Medulla oblongata (tissue), 1 donor: ENCODE measurements around the gene TPR.

Experiments used
- DNase-seq: peaks from one replicate; pipeline ENCODE4 v3.0.0-alpha.2; 2015; ENCODE audit errors: extremely low spot score

TPR gene

DNA sequence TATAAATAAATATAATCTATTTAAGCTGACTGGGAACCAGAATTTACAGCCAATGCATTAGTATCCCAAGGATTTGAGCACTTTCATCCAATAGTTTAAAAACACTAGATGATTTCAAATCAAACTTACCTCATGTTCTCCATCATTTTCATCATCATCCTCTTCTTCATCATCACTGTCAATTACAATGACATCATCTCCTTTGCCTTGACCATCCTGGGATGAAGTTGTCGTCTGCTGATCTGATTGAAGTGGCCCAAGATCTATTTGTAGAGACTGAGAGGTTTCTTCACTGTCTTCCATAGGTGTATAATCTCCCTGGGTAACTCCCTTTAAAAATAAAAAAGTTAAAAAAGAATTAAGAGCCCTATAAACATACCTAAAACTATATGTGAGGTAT, 47.7 kb downstream of the TPR start:
- no peak for DNase-seq

DNA sequence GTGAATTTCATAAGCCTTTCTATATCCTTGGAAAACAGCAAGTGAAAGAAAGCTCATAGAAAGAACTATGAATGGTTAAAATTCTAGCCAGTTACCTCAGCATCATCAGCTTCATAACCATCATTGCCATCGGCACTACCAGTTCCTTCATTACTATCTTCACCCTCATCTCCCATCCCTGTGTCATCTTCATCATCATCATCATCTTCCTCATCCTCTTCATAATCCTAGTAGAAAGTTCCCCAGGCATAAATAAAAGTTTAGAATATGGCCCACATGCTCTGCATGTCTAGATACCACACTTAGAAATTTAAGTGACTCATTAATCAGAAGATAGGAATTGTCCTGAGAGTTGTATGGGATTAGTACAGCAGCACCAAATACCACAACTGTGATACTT, 49.0 kb downstream of the TPR start:
- DNase-seq: no peak

DNA sequence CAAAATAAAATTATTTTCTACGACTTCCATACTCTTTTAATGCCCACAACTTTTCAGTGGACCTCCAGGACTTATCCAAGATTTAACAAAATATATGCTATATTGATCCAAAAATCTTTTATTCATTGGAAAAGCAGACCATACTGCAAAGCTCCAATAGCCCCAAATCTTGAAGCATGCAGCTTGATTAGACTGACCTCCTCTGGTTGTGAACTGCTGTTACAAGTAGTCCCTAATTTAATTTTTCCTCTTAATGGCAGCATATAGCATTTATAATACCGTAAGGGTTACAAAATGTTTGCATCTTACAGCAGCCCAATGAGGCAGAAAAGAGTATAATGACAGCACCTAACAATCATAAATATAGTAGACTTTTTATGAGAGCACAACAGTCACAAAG, 49.8 kb downstream of the TPR start:
- no peak for DNase-seq

DNA sequence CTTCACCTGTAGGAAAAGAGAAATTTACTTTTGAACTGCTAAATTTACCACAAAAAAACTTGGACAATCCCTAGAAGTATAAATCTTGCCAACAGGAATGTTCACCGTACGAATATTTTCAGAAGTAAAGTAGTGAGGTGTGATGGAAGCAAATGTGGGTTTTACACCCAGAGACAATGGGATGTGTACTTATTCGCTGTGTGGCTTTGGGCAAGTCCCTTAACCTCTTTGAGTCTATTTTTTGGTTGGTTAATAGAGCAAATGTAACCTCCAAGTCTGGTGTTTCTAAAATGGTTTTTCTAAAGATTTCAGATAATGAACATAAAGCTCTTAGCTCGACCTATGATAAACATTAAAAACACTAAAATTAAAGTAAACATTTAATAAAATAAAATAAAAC, 51.2 kb downstream of the TPR start:
- DNase-seq: no peak

DNA sequence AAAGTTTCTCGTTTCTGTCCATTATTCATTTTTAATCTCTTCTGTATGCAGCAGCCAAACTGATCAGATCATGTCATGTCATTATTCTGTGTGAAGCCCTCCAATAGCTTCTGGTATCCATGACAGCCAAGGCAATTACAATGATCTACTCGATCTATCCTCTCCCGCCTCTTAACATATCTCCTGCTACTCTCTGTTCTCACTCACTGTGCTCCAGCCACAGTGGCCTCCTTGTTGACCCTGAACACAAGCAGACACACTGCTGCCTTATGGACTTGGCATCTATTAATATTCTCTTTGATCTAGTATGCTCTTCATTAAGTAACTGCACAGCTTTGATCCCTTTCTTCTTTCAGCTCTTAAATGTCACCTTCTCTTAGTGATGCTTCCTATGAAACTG, 59.5 kb downstream of the TPR start:
- no peak for DNase-seq

DNA sequence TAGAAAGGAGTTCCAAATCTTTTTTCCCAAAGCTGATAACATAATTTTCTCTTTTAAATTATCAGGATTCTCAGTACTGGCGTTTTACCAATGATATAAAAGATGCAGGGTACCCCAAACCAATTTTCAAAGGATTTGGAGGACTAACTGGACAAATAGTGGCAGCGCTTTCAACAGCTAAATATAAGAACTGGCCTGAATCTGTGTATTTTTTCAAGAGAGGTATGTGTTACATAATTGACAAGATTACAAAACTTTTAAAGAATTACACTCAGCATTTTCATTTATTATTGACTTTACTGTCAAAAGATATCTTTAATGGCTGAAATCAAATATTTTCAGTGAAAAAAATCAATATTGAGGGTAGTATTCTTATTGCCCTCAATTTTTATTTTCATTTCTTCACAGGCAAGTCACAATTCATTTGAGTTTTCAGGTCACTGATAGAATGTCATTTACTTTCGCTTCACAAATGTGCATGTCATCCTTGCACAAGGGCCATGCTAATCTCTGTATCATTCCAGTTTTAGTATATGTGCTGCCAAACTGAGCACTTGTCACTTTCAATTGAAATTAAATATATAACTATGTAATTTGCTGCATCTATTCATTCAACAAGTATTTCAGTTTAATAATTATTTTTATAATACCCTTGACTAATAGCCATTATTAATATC, 63.5 kb downstream of the TPR start:
- DNase-seq: no peak

DNA sequence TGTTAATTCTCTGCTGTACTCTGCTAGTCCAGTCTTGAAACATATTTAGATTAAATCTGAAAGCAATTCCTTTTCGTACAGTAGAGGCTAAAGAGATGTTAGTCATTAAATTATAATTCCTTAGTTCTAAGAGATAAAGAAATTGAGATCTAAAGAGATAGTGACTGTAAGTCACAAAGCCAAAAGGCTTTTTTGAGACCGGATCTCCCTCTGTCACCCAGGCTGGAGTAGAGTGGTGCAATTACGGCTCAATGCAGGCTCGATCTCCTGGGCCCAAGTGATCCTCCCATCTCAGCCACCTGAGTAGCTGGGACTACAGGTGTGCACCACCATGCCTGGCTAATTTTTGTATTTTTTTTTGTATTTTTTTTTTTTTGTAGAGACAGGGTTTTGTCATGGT, 64.7 kb downstream of the TPR start:
- DNase-seq: no peak

DNA sequence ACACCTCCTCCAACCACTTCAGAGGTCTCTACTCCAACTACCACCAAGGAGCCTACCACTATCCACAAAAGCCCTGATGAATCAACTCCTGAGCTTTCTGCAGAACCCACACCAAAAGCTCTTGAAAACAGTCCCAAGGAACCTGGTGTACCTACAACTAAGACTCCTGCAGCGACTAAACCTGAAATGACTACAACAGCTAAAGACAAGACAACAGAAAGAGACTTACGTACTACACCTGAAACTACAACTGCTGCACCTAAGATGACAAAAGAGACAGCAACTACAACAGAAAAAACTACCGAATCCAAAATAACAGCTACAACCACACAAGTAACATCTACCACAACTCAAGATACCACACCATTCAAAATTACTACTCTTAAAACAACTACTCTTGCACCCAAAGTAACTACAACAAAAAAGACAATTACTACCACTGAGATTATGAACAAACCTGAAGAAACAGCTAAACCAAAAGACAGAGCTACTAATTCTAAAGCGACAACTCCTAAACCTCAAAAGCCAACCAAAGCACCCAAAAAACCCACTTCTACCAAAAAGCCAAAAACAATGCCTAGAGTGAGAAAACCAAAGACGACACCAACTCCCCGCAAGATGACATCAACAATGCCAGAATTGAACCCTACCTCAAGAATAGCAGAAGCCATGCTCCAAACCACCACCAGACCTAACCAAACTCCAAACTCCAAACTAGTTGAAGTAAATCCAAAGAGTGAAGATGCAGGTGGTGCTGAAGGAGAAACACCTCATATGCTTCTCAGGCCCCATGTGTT, 66.6 kb downstream of the TPR start:
- no peak for DNase-seq

DNA sequence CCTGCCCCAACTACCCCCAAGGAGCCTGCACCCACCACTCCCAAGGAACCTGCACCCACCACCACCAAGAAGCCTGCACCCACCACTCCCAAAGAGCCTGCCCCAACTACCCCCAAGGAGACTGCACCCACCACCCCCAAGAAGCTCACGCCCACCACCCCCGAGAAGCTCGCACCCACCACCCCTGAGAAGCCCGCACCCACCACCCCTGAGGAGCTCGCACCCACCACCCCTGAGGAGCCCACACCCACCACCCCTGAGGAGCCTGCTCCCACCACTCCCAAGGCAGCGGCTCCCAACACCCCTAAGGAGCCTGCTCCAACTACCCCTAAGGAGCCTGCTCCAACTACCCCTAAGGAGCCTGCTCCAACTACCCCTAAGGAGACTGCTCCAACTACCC, 67.6 kb downstream of the TPR start:
- DNase-seq: no peak

DNA sequence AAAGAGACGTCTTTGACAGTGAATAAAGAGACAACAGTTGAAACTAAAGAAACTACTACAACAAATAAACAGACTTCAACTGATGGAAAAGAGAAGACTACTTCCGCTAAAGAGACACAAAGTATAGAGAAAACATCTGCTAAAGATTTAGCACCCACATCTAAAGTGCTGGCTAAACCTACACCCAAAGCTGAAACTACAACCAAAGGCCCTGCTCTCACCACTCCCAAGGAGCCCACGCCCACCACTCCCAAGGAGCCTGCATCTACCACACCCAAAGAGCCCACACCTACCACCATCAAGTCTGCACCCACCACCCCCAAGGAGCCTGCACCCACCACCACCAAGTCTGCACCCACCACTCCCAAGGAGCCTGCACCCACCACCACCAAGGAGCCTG, 68.5 kb downstream of the TPR start:
- DNase-seq: no peak

DNA sequence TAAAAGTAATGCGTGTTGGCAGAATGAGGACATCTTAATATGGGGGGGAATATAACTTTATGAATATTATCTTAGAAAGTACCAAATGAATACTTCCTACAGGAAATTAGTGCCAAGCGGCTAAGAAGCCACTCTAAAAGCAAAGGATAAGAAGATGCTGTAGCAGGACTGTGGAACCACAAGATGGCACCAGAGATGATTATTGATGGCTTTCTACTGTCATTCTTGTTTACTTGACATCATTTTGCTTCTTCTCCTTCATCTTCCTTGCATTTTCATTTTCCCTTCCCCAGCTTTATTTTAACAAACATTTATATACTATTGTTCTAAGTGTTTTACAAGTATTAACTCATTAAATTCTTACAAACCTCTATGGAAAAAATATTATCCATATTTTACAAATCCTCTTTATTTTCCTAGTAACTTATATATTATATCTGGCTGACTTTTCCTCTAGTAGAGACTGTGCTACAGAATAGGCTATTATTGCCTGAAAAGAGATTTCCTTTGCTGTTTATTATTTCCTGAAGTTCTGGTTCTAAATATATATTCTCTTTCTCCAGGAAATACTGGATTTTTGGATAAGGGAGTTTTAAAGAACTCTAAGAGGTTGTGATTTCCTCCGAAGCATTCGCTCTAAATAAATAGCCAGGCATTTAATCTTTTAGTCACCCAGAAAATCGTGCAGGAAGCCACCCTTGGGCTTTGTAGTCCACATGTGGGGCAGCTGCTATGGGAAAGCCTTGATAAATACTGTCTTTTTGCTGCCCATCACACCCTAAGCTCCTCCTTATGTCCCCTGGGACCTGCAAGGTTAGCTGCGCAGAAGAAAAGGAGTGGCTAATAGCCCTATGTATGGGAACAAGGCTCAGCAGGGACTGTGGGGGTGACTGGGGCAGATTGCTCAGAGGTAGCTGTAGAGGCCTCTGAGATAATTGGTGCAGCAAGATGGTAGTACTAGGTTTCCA, 69.8 kb downstream of the TPR start:
- peak; percentile 30 for DNase-seq

DNA sequence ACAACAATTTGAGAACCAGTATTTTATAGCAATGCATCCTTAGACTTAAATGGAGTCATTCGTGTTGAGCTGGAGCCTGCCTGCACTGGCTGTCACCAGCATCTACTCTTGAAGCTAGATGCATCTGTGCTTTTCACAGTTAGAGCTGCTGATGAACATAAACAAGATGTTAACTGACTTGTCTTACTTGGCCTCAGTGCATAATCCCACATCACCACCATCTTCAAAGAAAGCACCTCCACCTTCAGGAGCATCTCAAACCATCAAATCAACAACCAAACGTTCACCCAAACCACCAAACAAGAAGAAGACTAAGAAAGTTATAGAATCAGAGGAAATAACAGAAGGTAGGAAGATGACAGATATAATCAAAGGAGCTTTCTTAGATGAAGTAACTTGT, 71.1 kb downstream of the TPR start:
- no peak for DNase-seq

DNA sequence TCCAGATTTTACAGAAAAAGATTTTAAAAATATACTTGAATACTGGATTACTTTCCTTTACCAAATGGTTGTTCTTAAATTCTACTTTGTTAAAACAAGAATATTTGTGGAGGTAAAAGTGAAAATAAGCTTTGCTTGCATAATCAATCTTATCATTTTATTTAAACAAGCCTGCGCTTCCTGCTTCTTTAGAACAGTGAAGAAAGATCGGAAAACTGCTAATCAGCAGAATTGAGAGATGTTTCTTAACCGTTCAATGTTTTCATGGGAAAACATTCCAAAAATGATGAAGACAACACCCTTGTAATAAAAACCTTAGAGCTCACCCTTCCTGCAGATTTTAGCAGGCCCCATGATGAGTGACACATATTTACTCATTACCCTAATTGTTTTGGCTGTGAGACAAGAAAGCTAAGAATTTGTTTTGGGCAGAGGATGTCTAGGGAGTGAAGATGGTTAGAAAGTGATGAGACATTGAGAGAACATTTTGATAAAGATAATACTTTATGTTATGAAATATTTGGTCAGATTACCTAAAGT, 72.6 kb downstream of the TPR start:
- DNase-seq: no peak

DNA sequence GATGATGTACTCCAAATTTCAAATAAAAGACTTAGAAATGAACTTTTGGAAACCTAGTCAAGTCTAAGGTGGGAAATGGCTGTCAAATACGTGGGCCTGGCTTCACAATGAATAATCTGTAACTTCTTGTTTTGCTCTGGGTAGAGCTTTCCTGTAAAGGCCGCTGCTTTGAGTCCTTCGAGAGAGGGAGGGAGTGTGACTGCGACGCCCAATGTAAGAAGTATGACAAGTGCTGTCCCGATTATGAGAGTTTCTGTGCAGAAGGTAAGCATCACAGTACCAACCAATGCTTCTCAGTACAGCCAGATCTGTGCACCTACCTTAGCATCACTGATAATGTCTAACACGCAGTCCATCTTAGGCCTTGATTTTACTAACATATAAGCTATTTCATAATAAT, 73.6 kb downstream of the TPR start:
- no peak for DNase-seq

DNA sequence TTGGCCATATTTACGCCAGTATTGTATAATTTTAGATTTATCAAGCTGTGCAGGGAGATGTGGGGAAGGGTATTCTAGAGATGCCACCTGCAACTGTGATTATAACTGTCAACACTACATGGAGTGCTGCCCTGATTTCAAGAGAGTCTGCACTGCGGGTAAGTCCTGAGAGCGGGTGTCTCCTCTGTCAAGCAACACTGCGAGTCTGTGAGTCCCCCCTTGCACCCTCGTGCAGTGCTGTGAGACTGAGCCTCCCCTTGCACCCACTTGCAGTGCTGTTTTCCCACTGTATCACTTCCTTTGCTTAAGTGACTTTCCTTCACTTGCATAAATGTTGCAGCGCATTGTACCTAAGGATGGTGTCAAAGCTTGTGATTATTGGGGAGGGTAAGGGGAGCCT, 75.0 kb downstream of the TPR start:
- no peak for DNase-seq

DNA sequence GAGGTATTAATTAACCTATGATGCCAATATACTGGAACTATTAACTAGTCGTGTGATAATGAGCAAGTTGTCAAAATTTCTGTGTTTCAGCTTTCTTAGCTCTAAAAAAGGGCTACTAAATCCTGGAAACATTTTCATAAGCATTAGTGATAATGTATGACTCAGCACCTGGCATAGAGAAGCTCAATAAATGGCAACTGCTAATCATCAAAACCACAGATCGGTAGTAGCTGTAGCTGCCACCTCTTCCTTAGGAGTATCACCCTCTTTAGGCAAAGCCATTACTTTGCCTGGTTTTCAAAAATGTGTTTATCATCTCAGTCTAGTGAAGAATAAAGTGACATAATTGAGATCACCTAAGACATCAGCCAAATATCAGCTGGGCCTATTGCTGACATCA, 75.5 kb downstream of the TPR start:
- no peak for DNase-seq

DNA sequence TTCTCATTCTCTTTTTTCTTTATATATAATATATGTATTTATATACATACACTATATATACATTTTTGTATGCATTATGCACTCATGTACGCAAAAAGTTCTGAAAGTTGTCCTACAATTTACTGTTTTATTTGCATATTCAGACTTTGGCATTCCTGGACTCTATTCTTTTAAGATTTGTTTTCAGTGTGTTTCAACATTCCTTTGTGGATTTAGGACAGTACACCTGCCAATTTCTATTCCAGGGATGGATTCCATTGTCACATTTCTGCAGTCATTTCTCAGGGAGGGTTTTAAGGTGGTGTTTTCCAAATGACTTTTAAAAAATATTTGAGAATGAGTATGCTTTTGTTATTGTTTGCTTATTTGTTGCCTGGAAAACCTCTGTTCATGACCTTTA, 76.2 kb downstream of the TPR start:
- DNase-seq: no peak

DNA sequence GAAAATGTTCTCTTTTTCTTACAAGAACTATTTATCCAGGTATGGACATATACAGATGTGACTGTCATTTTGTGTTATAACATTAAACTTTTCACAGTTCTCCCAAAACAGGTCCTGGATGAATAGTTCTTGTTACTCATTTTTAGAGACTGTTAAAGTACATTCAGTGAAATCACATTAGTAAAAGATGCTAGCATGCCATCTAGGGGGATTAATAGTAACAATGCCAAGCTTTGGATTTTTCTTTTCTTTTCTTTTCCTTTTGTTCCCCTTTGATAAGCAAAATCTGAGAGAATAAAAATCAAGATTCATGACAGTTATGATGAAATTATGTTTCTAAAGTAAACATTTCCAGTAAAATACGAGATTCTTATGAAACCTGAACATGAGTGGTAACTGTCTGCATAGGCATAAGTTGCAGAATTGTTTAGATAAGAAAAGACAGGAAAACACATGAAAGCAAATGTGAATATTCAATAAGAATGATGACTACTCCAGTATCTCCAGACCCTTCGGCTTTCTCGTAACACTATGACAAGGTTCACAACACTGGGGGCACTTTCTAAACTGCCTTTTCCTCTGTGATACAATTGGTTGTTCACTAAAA, 77.5 kb downstream of the TPR start:
- no peak for DNase-seq

DNA sequence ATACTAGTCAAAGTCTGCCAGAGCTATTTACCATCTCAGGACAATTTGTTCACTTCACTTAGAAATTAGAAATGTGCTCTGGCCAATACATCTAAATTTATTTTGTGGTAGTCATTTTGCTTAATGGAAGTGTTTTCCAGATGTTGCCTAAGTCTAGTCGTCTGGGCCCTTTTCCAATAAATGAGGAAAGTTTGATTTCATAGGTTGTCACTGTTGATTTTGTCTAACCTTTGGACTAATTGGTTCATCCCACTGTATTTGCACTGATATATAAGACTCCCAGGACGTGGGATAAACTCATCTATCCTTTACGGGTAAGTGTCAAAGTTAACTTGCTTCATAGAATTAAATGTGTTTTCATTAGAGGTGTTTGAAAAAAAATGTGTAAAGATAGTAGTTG, 79.1 kb downstream of the TPR start, which contains the start of gene PRG4:
PRG4 (plus strand) TSS at position 300 of the 400 bp plus-strand sequence.
- no peak for DNase-seq

DNA sequence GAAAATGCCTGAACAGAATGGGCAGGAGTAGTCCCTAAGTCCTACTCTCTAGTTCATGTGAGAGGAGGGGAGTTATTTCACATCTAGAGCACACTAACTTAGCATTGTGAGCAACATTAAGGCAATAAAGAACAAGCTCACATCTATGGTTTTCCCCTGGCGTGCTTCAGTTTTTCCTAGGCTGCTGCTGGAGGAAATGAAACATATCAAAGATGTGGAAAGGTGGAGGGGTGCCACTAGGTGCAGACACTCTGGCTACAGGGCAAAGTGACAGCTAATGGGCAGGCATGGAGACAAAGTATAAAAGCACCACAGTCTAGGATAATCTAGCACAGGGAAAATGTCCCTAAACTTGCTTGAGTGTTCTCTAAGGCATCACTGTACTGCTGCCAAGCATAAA, 82.2 kb downstream of the TPR start:
- DNase-seq: no peak

DNA sequence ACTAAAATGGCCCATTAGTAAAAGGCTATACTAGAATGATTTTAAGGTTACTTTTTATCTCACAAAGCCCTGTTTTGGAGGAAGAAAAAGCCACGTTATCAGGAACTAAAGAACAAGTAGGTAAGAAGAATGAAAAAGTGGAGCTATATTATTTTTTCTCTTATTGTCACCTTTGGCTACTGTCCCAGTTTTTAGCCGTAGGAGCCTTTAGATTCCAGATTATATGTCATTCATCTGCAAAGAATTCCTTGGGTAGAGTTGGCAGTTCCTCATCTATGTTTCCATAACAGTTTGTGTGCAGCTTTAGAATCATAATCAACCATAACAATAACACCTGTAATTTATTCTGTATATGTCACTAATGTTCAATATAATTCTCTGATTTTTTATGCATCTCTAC, 83.8 kb downstream of the TPR start:
- no peak for DNase-seq
